H9 (cell line): ENCODE data around the gene TMEM63B. TPM values are rescaled to one million over a fixed set of nuclear protein-coding genes. Genes with fewer than 3 reads are reported as not detected.
A peak's percentile ranks its signal among the peaks of the same experiment; 100 is the strongest.

Experiments
- DNase-seq: peaks from one replicate; pipeline ENCODE4 v3.0.0-alpha.2; 2017
- H2AFZ ChIP-seq: one replicate; pipeline ENCODE4 v1.6.1; 2013; ENCODE audit warnings: mild to moderate bottlenecking, low read length, control low read depth, moderate library complexity
- H2AK5ac ChIP-seq: 2 replicates; pipeline ENCODE4 v1.6.1; 2013; ENCODE audit warnings: low read length, control low read depth, mixed read lengths; ENCODE audit not compliant: insufficient read length
- H2BK120ac ChIP-seq: one replicate; pipeline ENCODE4 v1.6.1; 2013; ENCODE audit warnings: low read depth, mild to moderate bottlenecking, low read length, control low read depth, inconsistent platforms; ENCODE audit not compliant: poor library complexity, severe bottlenecking
- H2BK12ac ChIP-seq: 2 replicates; pipeline ENCODE4 v1.6.1; 2013; ENCODE audit warnings: low read length, control low read depth, mixed read lengths, low read depth; ENCODE audit not compliant: insufficient read length
- H2BK15ac ChIP-seq: 2 replicates; pipeline ENCODE4 v1.6.1; 2013; ENCODE audit warnings: low read depth, low read length, control low read depth
- H2BK20ac ChIP-seq: one replicate; pipeline ENCODE4 v1.6.1; 2013; ENCODE audit warnings: low read depth, mild to moderate bottlenecking, low read length, control low read depth, inconsistent platforms; ENCODE audit not compliant: poor library complexity, severe bottlenecking
- H2BK5ac ChIP-seq: 2 replicates; pipeline ENCODE4 v1.6.1; 2013; ENCODE audit warnings: low read length, control low read depth, mixed read lengths; ENCODE audit not compliant: insufficient read length
- H3K14ac ChIP-seq: 2 replicates; pipeline ENCODE4 v1.6.1; 2013; ENCODE audit warnings: low read length, control low read depth; ENCODE audit not compliant: insufficient read depth
- H3K18ac ChIP-seq: 2 replicates; pipeline ENCODE4 v1.6.1; 2013; ENCODE audit warnings: low read depth, mild to moderate bottlenecking, mixed read lengths, low read length, control low read depth; ENCODE audit not compliant: insufficient read length
- H3K23ac ChIP-seq: 2 replicates; pipeline ENCODE4 v1.6.1; 2013; ENCODE audit warnings: low read length, control low read depth, mixed read lengths, low read depth; ENCODE audit not compliant: insufficient read length
- H3K23me2 ChIP-seq: 2 replicates; pipeline ENCODE4 v1.6.1; 2013; ENCODE audit warnings: low read depth, mild to moderate bottlenecking, mixed read lengths, low read length, control low read depth; ENCODE audit not compliant: insufficient read length, poor library complexity, severe bottlenecking
- H3K27ac ChIP-seq: 2 replicates; pipeline ENCODE4 v1.5.1; 2013; ENCODE audit warnings: low read length, control low read depth, mixed read lengths, low read depth; ENCODE audit not compliant: insufficient read length
- H3K27me3 ChIP-seq: 2 replicates; pipeline ENCODE4 v1.6.1; 2013; ENCODE audit warnings: low read length, control low read depth, inconsistent platforms; ENCODE audit not compliant: insufficient read depth
- H3K4ac ChIP-seq: 2 replicates; pipeline ENCODE4 v1.6.1; 2013; ENCODE audit warnings: low read depth, mild to moderate bottlenecking, control low read depth, inconsistent platforms, low read length, moderate library complexity
- H3K4me1 ChIP-seq: 2 replicates; pipeline ENCODE4 v1.6.1; 2013; ENCODE audit warnings: low read length, control low read depth, inconsistent platforms; ENCODE audit not compliant: insufficient read depth
- H3K4me2 ChIP-seq: 2 replicates; pipeline ENCODE4 v1.6.1; 2013; ENCODE audit warnings: low read length, control low read depth, mixed read lengths; ENCODE audit not compliant: insufficient read length, insufficient read depth
- H3K56ac ChIP-seq: 2 replicates; pipeline ENCODE4 v1.6.1; 2013; ENCODE audit warnings: low read depth, mild to moderate bottlenecking, mixed read lengths, low read length, control low read depth; ENCODE audit not compliant: insufficient read length
- H3K79me1 ChIP-seq: 2 replicates; pipeline ENCODE4 v1.6.1; 2013; ENCODE audit warnings: low read depth, mild to moderate bottlenecking, moderate library complexity, low read length, control low read depth, inconsistent platforms; ENCODE audit not compliant: insufficient read depth, poor library complexity, severe bottlenecking
- H3K79me2 ChIP-seq: 2 replicates; pipeline ENCODE4 v1.6.1; 2013; ENCODE audit warnings: low read length, control low read depth, inconsistent platforms; ENCODE audit not compliant: insufficient read depth
- H3K9ac ChIP-seq: 2 replicates; pipeline ENCODE4 v1.6.1; 2013; ENCODE audit warnings: low read length, control low read depth, mixed read lengths; ENCODE audit not compliant: insufficient read length; ENCODE audit errors: extremely low read depth
- H3K9me3 ChIP-seq: one replicate; pipeline ENCODE4 v1.6.1; 2013; ENCODE audit warnings: low read depth, low read length, inconsistent platforms; ENCODE audit not compliant: control insufficient read depth
- H3T11ph ChIP-seq: one replicate; pipeline ENCODE4 v1.6.1; 2013; ENCODE audit warnings: mild to moderate bottlenecking, low read length, control low read depth, inconsistent platforms
- H4K20me1 ChIP-seq: one replicate; pipeline ENCODE4 v1.6.1; 2013; ENCODE audit not compliant: control insufficient read depth, insufficient read length, insufficient read depth
- H4K5ac ChIP-seq: 2 replicates; pipeline ENCODE4 v1.6.1; 2013; ENCODE audit warnings: low read depth, mild to moderate bottlenecking, mixed read lengths, low read length, control low read depth; ENCODE audit not compliant: insufficient read length
- H4K8ac ChIP-seq: replicated peaks from 2 replicates; pipeline ENCODE4 v1.6.1; 2013; ENCODE audit warnings: low read length, control low read depth, mixed read lengths, low read depth; ENCODE audit not compliant: insufficient read length
- H4K91ac ChIP-seq: 2 replicates; pipeline ENCODE4 v1.6.1; 2013; ENCODE audit warnings: low read depth, mild to moderate bottlenecking, moderate library complexity, mixed read lengths, low read length, control low read depth; ENCODE audit not compliant: insufficient read length
- H3K27ac Mint-ChIP-seq, 3 experiments: 2 replicates in 2 of 3; 3 replicates in 1 of 3; pipeline ENCODE4 v1.8.0; 2020 to 2021; ENCODE audit warnings: mixed read lengths in 3 of 3, mild to moderate bottlenecking in 1 of 3, moderate library complexity in 1 of 3
- H3K27me3 Mint-ChIP-seq: 2 replicates; pipeline ENCODE4 v1.8.0; 2021; ENCODE audit warnings: low read depth, mild to moderate bottlenecking, moderate library complexity, mixed read lengths
- H3K36me3 Mint-ChIP-seq, 3 experiments: 2 replicates in 2 of 3; 3 replicates in 1 of 3; pipeline ENCODE4 v1.8.0; 2020 to 2021; ENCODE audit warnings: low read depth in 3 of 3, mixed read lengths in 3 of 3; ENCODE audit not compliant: insufficient read depth in 1 of 3
- H3K4me1 Mint-ChIP-seq, 2 experiments: 2 replicates each; pipeline ENCODE4 v1.8.0; 2020; ENCODE audit warnings: mixed read lengths in 2 of 2
- H3K4me3 Mint-ChIP-seq, 2 experiments: 2 replicates in 1 of 2; 3 replicates in 1 of 2; pipeline ENCODE4 v1.8.0; 2020 to 2021; ENCODE audit warnings: mild to moderate bottlenecking in 2 of 2, mixed read lengths in 2 of 2, moderate library complexity in 1 of 2
- H3K9me3 Mint-ChIP-seq, 2 experiments: 2 replicates in 1 of 2; 3 replicates in 1 of 2; pipeline ENCODE4 v1.8.0; 2020; ENCODE audit warnings: mild to moderate bottlenecking in 2 of 2, mixed read lengths in 2 of 2, moderate library complexity in 1 of 2
- CTCF ChIP-seq: fragments of 200-600 bp; sonication (generic); conservative IDR thresholded peaks from 3 replicates; pipeline ENCODE4 v1.8.0; 2021; ENCODE audit warnings: antibody characterized with exemption, mild to moderate bottlenecking
- WGBS: extraction: QIAGEN DNeasy Blood & Tissue Kit; methylation state at CpG from one replicate; pipeline ENCODE4 v1.1.7; 2013; ENCODE audit warnings: missing lambda C conversion rate, low lambda C conversion rate, mixed read lengths; ENCODE audit not compliant: insufficient read length; ENCODE audit errors: extremely low coverage; 5-methylcytosine and 5-hydroxymethylcytosine counted together
- total RNA-seq: library from RNA; stranded (reverse); gene quantifications from 2 replicates; pipeline ENCODE4 v1.2.1, GENCODE V29; 2021

Gene TMEM63B
- total RNA-seq, 1 experiment from 2014 or later = 56.3 TPM

- Histone ChIP-seq H3K4me1 (no peaks in the 10 kb centered on the region), H3K4me2 (no peak overlapping the region), H2BK120ac (no peak overlapping the region), H4K5ac (no peak overlapping the region), H4K91ac (no peak overlapping the region), H2BK12ac (no peak overlapping the region), H3K79me1 (no peaks in the 10 kb centered on the region), H4K8ac (no peak overlapping the region), H3T11ph (no peak overlapping the region), H3K4ac (no peak overlapping the region), H3K56ac (no peak overlapping the region), H2BK20ac (no peak overlapping the region), H3K23ac (no peak overlapping the region), H3K14ac (no peak overlapping the region), H3K9me3 (no peaks in the 10 kb centered on the region), H4K20me1 (peaks cover 3% of the 10 kb centered on the region), H3K23me2 (peaks cover 6% of the 10 kb centered on the region), H3K79me2 (peaks cover under 1% of the 10 kb centered on the region; the same call in 1 of the 2 replicates), H3K27ac (no peak overlapping the region), H3K27me3 (no peaks in the 10 kb centered on the region), H2AFZ (no peak overlapping the region), H2AK5ac (no peak overlapping the region), H2BK5ac (no peak overlapping the region), H3K9ac (no peak overlapping the region), H2BK15ac (no peak overlapping the region), H3K18ac (no peak overlapping the region)
- Mint-ChIP-seq H3K4me3 (peak overlapping the region in 1 of 2 experiments; percentile 17; a peak in 1 of 5 replicates), H3K9me3 (no peaks in the 10 kb centered on the region), H3K36me3 (peaks cover 14 to 19% (median 19%) of the 10 kb centered on the region in 3 experiments), H3K27ac (peak overlapping the region in 1 of 3 experiments; percentile 44; a peak in 1 of 7 replicates), H3K4me1 (peaks cover 35 to 56% of the 10 kb centered on the region in 2 experiments), H3K27me3 (no peaks in the 10 kb centered on the region; the same call in 1 of the 2 replicates)
- TF ChIP-seq CTCF = no peak
- WGBS = no CpG with 5 or more reads among the region's 2 CpGs
- DNase-seq = peak; percentile 51
Observed at GRCh38 chr6:44131892-44132291, 4.5 kb downstream of the TMEM63B start.
